NCI-H2196 treated with DMSO at 0.1 percent for 48 hours (cell line): Measurements from ENCODE around the gene LEF1.
"Not testable (repeated sequence)": the region's sequence is repeated elsewhere in the genome, so short reads cannot be mapped to it uniquely, and the experiment has no call there.

Source experiments
- DNase-seq: peaks from one replicate; lab custom pipeline; 2025; ENCODE audit not compliant: unreplicated experiment; lab: John Stamatoyannopoulos, UW

Gene LEF1

DNA sequence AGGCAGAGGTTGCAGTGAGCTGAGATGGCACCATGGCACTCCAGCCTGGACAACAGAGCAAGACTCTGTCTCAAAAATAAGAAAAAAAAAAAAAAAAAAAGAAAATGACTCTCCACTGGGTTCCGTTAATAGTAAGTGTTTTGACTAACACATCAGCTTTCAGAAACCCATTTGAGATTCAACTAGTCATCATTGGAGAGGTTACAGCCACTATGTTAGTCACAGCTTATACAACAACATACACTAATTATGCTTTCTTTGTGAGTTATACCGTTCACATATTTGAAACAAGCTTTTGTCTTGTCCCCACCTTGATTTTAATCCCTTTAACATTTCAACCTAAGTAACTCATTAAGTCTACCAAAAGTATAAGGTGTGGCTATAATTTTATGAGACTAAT is 130.8 kb downstream of the LEF1 start:
- no peak for DNase-seq

DNA sequence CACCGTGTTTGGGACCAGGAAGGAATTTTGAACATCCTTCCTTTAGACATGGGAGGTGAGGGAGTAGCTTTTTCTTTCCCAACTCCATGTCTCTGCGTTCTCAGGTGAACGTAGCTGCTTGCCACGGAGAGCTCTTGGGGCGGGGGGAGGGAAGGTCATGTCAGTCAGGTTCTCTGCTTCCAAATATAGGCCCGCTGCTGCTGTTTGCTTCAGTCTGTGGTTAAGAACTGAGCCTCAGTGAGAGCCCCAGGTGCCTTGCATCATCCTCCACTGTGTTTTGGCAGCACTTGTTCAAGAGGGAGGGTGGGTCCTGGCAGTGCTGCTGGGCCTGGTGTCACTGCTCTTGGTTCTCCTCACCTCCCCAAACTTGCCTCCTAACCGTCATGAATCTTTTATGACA is 132.5 kb downstream of the LEF1 start:
- no peak for DNase-seq

DNA sequence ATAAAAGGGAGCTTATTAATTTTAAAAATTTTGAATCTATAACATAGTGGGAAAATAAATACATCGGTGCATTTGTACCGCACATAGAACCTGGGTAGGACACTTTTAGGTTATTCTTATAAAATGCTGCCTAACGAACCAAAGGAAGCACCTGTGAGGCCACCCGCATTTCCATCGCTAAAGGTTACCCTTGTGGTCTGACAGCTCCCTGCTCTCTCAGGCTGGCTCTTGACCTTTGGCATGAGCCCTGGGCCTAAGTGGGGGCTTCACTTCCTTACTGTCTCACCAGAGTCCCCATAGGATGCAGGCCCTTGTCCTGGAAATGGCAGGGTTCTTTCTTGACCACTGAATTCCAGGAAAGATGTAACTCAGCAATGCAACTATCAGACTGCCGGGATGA is 133.0 kb downstream of the LEF1 start:
- no peak for DNase-seq

DNA sequence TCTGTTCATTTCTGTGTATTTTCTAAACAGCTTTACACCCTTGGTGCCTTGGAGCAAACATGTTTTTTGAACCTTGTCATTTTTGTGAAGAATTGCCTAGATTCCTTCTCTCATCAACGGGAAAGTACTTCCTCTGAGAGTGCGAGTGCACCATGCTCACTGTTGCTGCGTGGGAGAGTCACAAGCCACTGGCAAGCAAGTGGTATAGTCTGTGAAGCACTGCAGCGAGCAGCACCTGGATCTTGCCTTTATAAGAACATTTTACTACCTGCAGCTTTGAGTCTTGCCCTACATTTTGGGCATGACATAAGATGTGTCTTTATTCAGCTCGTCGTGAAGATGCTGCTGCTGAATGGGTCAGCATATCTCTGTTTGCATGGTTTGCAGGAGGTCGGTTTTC is 134.2 kb downstream of the LEF1 start:
- DNase-seq = no peak

DNA sequence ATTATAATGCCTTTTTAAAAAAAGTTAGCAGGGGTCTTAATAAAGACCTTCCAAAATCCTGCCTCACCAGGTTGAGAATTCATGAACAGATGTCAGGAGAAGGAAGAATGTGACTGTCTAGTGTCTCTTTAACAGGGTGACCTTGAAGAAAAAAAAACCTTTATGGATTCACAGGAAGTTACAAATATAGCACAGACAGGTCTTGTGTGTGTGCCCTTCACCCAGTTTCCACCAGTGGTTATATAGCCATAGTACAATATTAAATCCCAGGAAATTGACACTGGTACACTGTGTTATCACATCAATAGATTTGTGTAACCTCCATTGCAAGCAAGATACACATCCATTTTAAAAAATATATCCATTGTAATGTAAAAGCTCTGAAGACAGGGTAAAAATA is 135.4 kb downstream of the LEF1 start:
- no peak for DNase-seq

DNA sequence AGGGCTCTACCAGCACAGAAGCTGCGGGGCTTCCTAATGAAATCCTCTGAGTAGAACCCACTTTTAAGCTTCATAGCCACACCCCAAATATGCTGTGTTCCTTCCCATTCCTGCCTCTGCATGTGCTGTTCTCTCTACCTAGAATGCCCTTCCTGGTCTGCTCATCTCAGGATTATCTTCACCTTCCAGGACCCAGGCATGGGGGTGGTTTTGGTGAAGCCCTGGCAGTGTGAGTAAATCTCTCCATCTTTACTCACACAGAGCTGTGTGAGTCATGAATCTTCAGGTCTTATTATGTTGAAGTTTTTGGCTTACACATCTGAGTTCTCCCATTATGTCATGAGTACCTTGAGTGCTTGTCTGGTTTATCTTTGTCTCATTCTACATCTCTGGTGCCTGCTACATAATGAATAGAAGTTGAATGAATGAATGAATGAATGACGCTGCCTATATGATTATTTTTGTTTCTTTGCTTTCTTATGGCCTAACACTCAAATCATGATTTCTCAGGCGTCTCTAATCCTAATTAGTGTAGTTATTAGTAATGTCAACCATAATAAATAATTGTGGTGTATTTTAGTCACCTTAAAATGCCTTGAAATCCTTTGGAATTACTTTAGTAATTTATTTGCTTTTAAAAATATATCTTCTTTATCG is 137.2 kb downstream of the LEF1 start:
- no peak for DNase-seq

DNA sequence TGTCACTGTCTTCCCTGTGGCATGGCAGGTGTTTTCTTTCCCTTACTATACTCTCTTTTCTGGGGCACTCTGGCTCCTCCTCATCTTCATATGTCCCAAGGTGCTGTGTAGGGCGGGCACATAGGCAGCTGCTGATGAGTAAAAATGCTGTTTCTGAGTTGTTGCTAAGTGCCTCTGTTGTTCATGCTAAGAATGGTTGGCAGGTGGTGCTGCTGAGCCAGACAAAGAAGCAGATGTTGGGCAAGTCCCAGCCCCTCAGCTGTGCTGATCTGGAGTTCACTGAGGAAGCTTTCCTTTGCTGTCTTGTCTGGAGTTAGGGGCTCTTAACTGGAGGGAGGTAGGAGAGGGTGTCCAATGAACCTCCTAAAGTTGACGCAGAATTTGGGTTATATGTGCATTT is 138.4 kb downstream of the LEF1 start:
- peak; percentile 22 for DNase-seq

DNA sequence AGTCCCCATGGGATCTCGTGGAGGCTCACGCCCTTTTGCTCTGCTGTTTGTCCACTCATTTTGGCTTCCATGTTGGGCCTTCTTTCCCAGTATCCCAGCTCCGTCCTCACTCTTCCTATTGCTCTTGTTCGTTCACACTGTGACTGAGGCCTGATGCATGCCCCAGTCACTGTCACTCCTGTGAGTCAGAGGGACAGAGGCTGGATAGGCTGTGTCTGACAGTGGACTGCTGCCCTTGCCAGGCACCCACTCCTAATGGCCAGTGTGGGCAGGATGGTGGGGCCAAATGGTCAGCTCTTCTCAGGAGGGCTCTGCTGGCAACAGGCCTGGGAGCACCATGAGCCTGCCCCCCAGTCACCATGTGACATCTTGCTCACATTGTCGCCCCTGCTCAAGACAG is 139.0 kb downstream of the LEF1 start:
- DNase-seq = no peak

DNA sequence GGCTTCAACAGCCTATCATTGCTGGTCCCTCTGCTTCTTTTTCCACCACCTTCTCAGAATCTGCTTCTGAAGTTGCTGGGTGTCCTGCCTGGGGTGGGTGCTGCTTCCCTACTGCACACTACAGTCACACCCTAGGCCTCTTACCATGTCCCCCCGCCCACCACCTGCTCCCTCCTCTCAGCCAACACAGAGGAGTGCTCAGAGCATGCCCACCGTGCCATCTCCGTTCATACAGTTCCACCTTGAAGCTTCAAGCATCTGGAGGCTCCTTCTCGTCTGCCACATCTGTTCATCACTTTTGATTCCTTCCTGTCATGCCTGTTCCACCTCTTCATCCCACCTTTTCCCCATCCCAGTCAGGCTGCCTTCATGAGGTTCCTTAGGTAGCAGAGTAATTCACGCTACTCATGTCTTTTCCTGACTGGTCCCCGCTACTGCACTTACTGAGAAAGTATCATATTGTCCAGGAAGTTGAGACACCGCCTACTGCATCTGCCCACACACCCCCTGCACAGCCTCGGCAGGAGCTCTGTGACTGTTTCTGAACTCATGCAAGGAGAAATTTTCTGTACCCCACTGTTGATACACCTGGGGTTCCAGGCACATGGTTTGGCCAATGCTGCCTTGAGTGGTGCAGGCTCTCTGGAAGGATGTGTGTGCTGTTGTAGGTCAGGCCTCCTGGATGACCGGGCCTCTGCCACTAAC is 139.6 kb downstream of the LEF1 start:
- no peak for DNase-seq

DNA sequence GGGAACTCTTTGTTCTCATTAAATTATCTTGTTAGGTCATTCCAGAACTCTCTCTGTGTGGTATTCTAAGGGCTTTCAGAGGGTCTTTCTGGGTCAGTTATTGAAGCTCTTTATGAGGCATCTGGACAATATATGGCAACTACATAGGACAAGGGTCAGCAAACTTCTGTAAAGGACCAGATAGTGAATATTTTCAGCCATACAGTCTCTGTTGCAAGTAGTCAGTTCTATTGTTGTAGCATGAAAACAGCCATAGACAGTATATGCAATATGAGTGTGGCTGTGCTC is 143.9 kb downstream of the LEF1 start:
- no peak for DNase-seq

DNA sequence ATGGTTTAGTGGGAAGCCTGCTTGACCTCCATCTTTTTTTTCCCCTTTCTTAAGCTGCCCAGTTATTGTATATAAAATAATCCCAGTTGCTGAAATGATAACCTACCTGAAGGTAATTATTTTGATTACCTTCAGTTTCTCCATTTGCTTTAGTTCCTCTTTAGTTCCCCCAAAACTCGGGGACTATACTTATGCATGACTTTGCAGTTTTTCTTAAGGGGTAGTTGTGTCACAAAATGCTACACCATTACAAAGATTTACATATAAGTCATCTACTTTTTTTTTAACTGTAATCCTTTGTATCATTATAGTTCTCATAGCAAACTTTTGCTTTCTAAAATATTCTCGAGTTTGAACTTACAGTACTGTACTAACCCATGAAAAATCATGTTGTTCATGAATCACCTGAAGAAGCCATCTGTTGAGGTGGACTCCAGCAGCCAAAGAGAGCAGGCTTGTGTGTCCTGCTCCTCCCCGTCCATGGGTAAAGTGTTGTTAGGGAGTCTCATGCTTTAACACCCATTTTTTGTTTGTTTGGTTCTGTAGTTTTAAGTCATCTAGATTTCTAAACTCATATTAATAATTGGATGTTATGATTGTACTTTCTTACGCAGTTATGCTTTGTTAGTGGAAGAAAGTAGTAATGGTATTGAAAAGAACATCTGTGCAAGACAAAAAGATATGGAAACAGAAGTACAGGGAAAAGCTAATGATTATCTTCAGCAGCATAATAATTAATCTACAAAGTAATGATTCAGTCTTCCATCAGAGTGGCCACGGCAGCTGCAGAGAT is 144.5 kb downstream of the LEF1 start:
- no peak for DNase-seq

DNA sequence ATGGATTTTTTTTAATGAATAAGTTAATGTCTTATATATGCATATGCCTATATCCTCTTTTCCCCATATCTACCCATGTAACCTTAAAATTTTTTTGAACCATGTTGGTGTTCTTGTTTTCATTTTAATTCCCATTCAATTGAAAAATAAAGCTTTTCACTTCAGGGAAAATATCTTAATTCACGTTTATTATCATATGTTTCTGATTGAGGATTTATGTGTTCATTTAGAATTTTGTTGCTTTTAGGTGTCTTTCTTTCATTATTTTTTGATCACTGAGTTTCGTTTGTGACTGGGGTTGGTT is 149.9 kb downstream of the LEF1 start:
- DNase-seq = no peak

DNA sequence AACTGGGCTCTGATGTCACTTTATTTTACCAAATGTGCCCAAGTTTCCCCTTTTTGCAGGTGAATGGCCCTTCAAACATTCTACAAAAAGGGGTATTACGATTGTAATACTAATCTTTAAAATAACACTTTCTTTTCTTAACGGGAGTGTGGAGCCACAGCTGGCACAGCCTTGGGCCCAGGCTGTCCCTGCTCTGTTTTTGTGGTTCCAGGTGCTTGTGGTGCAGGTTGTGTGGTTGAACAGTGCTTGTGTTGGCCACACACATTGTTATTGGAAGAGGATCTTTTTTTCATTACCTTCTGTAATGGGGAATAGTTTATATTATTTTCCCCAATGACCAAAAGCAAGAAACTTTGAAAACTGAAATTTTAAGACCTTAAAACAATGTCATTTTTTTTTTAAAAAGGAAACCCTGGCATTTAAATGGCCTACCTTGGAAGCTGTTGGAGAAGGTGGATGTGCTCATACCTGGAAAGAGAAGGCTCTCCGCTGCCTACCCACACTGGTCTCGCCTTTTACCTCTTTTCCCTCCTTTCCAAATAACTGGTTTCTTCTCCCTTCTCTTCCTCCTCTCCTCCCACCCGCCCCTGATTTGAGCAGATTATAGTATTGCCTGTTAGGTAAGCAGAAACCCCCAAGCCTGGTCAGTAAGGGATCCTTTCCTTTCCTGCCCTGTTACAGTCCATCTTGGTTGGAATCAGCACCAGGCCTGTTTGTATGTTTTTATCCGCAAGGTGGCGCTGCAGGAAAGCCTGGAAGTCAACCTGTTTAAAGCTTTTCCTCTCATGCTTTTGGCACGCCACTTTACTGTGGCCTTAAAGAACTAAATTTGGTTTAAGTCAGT is 150.5 kb downstream of the LEF1 start:
- DNase-seq = peak; percentile 4

DNA sequence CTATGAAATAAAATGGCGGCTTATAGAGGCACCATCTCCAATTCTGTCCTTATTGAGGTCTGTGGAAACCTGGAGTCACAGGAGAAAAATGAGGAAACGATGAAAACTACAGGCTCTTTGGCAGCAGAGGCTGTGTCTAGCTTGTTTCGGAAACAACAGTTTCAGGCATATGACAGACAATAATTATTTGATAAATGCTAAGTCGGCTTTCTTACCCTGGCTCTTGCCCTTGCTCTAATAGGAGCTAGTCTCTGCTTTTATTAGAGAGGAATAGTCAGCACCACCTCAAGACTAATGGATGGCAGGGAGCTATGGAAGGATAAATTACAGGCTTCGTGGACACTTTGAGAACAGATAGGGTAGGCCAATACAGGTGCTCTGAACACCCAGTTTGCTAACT is 154.8 kb downstream of the LEF1 start:
- DNase-seq = no peak

DNA sequence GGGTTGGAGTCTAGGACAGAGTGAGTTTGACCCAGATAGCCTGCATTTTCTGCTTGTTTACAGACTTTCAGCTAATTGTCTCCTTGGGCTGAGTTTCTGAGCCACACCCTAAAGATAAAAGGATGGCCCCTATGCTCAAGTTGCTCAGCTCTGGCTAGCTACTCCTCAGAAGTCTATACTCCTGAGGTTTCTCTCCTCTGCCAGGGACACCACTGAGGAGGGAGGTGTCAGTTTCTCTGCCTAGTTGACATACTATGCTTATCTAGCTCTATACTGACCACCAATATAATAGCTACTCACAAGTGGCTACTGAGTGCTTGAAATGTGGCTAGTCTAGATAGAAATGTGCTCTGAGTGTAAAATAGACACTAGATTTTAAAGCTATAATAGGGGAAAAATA is 155.4 kb downstream of the LEF1 start:
- DNase-seq = no peak

DNA sequence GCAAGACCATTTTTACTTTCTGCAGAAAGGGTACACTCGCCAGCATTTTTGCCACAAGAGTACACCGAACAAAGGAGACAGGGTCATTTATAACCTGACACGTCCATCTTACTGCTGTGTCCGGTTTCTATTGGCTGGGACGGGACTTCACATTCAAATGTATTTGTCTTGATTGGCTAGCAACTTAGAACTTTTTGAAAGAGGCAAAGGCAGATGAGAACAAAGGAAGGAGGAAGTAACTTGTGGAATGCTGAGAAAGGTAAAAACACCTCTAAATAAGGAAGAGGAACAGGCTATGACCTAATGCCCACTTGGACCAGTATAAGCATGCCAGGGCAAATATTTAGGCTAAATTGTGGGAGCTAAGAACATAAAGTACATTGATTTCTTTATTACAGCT is 156.3 kb downstream of the LEF1 start:
- not testable (repeated sequence) for DNase-seq

DNA sequence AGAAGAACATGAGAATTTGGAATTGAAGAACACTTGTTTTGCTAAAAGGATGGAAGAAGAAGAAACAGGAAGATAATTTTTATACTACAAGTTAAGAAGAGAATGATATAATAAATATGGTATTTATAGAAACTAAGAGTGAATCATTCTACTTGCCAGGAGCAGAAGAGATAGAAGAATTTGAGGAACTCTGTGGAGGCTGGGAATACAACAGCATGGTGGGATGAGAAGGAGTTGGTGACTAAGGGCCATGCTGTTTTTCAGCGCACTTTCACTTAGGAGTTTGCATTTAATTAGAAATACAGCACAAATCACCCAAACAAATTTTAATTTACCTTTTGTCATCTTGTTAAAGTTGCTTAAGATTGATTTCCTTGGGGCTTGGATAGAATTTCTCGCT is 158.6 kb downstream of the LEF1 start:
- no peak for DNase-seq

DNA sequence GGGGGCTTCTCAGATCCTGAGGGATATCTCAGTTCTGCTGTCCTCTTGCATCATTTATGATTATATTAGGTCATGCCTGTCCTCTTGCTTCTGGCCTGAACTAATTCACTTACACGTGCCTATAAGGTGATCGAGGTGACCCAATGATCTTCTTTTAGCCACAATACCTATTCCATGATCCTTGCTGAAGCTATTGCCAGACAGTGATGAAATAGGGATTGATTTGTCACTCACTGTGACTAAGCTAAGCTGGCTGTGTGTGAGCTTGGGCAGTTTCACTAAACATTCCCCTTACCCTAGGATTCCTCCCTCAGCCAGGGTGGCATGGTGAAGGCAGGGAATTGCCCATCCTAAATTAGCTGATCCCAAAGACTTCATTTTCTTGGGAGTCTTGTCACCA is 160.0 kb downstream of the LEF1 start:
- DNase-seq = no peak

DNA sequence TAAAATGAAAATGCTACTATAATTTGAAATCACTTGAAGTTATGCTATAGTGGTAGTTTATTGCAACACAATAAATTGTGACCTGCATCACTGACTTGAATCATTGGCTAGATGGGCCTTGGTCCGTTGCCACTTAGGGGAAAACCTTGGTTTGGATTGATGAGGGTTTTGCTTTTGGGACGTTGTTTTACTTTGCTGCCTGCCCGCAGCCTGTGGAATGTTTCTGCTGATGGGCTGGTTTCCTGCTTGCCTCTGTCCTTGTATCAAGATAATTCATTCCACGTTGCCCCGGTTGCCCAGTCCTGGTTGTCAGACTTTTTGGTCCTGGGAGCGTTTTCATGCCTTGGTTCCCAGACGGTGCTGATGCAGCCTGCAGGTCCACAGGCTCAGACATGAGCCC is 160.7 kb downstream of the LEF1 start:
- no peak for DNase-seq

DNA sequence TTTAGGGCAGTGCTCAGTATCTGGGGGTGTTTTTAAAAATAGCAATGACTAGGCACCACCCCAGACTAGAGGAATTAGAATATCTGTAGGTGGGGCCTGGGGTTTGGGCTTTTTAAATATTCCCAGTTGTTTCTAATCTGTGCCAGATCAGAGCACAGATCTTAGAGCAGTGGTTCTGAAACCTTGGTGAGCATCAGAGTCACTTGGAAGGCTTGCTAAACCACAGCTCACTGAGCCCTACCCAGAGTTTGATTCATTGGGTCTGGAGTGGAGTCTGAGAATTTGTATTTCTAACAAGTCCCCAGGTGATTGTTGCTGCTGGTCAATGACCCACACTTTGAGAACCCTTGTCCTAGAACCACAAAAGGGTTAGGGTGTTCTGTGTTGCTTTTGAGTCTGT is 162.4 kb downstream of the LEF1 start:
- DNase-seq = no peak

DNA sequence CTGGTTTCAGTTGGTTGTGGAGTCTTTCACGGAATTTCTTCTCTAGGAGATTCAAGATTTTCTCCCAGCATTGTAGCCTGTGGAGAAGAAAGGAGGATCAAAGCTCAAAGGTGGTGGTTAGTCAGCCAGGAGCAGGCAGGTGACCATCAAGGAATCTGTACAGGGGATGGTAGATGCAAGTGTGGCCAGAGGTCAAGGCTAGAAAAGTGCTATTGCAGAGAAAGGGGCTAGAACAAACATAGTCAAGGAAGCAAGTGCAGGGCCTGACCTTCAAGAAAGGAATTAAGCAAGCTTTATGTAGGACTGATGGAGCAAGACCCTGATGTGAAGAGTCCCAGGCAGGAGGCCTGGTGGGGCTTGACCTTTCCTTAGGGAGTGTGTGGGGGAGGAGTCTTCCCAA is 162.9 kb downstream of the LEF1 start:
- no peak for DNase-seq

DNA sequence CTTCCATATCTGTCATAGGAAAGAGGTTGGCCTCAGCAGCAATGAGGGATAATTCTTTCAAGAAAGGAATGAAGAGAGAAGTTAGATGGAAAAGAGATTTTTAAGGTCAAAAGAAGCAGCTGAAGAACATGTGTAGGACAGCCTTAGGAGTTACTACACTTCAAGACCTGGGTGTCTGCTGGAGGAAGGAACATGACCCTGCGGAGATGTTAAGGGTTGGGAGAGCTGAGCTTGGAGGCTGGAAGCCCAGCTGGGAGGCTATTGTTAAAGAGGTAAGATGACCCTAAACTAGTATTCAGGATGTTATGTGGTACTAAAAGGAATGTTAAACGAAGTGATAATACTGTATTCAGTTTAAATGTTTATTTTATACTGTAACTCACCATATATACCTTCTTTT is 164.1 kb downstream of the LEF1 start:
- DNase-seq = no peak
